Stimulated activated CD4-positive, alpha-beta T cell treated with anti-CD3 and anti-CD28 coated beads, Interleukin-2, amount 100 ng/mL, for 48 hours (primary cell): Measurements from ENCODE around the gene BHMT2.

Source experiments
- DNase-seq, 2 donors: peaks; one replicate each; pipeline ENCODE4 v3.0.0-alpha.2; 2020

Gene BHMT2

GRCh38 chr5:79069488-79070349, at the start of gene BHMT2, which contains the start of gene DMGDH:
TSS of gene BHMT2 (plus strand) at chr5:79069767. CDS start at chr5:79069783, 16 bp downstream.
TSS of gene DMGDH (minus strand) at chr5:79069674. CDS start at chr5:79069620, 54 bp downstream.
- no peak for DNase-seq

- DNase-seq: peak; percentile 24 to 38
These were observed 48.6 kb upstream of the BHMT2 start for GRCh38 chr5:79020861-79021561.

GRCh38 chr5:79021753-79022152, 47.8 kb upstream of the BHMT2 start:
- DNase-seq: no peak

- DNase-seq: no peak
These were observed 46.8 kb upstream of the BHMT2 start for GRCh38 chr5:79022771-79023170.

GRCh38 chr5:79023348-79023747, 46.2 kb upstream of the BHMT2 start:
- no peak for DNase-seq

DNA sequence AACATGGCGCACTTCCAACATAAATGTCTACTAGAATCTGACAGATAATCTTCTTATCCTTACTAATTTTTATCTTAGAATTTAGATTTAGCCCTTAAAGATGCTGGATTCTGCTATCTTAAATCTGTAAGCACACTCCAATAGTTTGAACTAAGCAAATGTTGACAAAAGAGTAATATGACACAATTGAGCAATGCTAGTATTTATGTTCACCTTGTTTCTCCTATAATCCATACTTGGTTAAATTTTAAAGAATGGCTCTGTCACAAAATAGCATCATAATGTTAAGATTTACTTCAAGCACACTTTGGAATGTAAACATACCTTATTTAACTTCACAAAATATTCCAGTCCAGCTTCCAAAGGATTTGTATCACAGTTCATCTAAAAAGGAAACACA, 45.6 kb upstream of the BHMT2 start:
- DNase-seq: no peak

- peak; percentile 58 to 60 for DNase-seq
These were observed 44.5 kb upstream of the BHMT2 start for GRCh38 chr5:79025054-79025472.

- no peak for DNase-seq
These were observed 38.7 kb upstream of the BHMT2 start for GRCh38 chr5:79030663-79031484.

GRCh38 chr5:79031485-79031867, 38.1 kb upstream of the BHMT2 start:
- no peak for DNase-seq

- DNase-seq: no peak
These were observed 37.4 kb upstream of the BHMT2 start for GRCh38 chr5:79032031-79032695.

- DNase-seq: no peak
These were observed 36.8 kb upstream of the BHMT2 start for GRCh38 chr5:79032782-79033181.

DNA sequence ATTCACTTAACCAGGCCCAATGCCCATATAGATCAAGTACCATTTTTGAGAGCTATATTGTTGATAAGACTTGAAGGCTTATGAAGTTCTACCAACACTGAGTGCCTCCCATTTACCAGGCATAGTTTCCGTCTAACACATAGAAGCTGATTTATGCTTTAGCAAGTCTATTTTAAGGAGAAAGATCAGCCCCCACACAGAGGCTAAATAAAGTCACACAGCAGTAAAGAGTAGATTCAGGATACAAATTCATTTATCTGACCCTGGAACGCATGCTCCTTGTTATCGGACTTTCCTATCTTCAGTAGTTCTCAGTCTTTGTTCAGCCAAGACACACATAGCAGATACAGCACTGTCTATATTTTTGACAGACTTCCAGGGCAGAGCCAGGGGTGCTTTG, 34.3 kb upstream of the BHMT2 start:
- DNase-seq: no peak

GRCh38 chr5:79036769-79037168, 32.8 kb upstream of the BHMT2 start:
- no peak for DNase-seq

DNA sequence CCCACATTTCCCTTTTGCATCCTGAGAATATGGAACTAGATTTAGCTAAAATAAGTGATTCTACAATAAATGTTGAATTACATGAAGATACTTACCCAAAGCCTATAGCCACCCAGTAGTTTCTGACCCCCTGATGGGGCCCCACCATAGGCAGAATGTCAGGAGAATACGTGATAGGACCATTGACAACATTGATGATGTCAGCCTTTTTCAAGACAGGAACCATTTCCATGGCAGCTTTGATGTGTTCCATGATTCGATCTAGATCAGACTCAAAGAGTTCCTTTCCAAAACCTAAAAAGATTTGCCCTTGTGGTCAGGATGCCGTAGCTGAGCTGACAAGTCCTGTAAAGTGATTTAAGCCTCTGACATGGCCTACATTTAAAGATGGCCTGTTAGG, 27.4 kb upstream of the BHMT2 start:
- no peak for DNase-seq

- DNase-seq: no peak
These were observed 22.4 kb upstream of the BHMT2 start for GRCh38 chr5:79047199-79047598.

- no peak for DNase-seq
These were observed 21.1 kb upstream of the BHMT2 start for GRCh38 chr5:79048437-79048836.

GRCh38 chr5:79050498-79050897, 19.1 kb upstream of the BHMT2 start:
- DNase-seq: no peak

GRCh38 chr5:79053321-79053720, 16.2 kb upstream of the BHMT2 start:
- no peak for DNase-seq

GRCh38 chr5:79055017-79055416, 14.6 kb upstream of the BHMT2 start:
- no peak for DNase-seq

DNA sequence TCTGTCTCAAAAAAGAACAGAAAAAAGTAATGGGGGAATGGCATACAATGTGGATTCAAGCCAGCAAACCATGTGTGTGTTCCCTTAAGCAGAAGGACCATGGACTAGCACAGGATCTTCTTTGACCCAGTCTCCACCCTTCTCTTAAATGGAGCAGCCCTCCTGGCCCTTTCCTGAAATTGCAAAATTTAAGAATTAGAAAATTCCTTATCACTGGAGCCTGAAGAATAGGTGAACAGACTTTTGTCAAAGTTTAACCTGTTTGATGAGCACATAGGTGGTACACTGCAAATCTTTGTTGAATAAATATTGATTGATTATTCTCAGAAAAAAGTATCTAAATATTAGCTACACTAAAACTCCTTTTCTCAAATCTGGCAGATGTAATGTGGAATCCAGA, 12.7 kb upstream of the BHMT2 start:
- DNase-seq: no peak

GRCh38 chr5:79059674-79060073, 9.9 kb upstream of the BHMT2 start:
- DNase-seq: no peak

- no peak for DNase-seq
These were observed 7.1 kb upstream of the BHMT2 start for GRCh38 chr5:79062436-79062835.

DNA sequence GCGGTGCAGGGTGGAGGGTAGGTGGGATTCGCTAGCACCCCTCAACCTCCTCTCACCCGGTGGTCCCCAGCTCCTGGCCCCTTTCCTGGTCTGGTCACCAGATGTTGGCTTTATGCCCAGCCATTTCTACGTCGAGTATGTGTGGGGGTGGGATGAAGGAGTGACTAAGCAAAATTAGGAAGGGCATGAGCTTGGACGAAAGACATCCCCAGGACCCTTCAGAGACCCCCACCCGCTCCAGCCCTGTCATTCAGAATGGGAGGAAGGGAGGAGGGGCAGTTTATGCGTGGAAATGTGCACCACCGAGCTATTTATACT, 742 bp downstream of the BHMT2 start:
- DNase-seq: no peak
